Measurements from ENCODE around the gene SOX2.
"Not testable (repeated sequence)": the region's sequence is repeated elsewhere in the genome, so short reads cannot be mapped to it uniquely, and the experiment has no call there.

SOX2 gene

GRCh38 chr3:181757694-181758306 lies 46.1 kb downstream of the SOX2 start:
- DNase-seq (ENCODE audit: low read depth in 2 of 2): no peak

GRCh38 chr3:181761906-181762305 lies 50.2 kb downstream of the SOX2 start:
- no peak for DNase-seq (ENCODE audit: low read depth in 2 of 2)

GRCh38 chr3:181764033-181764432 lies 52.3 kb downstream of the SOX2 start:
- DNase-seq (ENCODE audit: low read depth in 2 of 2): not testable (repeated sequence)

Measured in stimulated activated CD4-positive, alpha-beta T cell treated with anti-CD3 and anti-CD28 coated beads, Interleukin-1b, Interleukin-23, amount 100 ng/mL, for 1 hour (primary cell).